Sciatic nerve (tissue), 2 donors: ENCODE measurements around the gene SRGAP3. TPM values are rescaled to one million over a fixed set of nuclear protein-coding genes. Genes with fewer than 3 reads are reported as not detected.
"Not testable (repeated sequence)": the region's sequence is repeated elsewhere in the genome, so short reads cannot be mapped to it uniquely, and the experiment has no call there.

Source experiments
- ATAC-seq: fragments of 200-7000 bp; cut with Tn5 transposase; one replicate; pipeline ENCODE4 v1.9.1; 2020; ENCODE audit warnings: mild to moderate bottlenecking, moderate library complexity
- DNase-seq: peaks from one replicate; pipeline ENCODE4 v3.0.0-alpha.2; 2020; ENCODE audit warnings: low spot score
- intact Hi-C: fragments of 100-400 bp; cut with DNase I; formaldehyde crosslinking; loops from one replicate; pipeline ENCODE4 v1.14.2; 2022
- total RNA-seq: library from RNA; stranded (reverse); fragmentation: NEBNext Ultra II Directional; extraction: Animal tissue kit (Norgen Biotek cat#: 25700); gene quantifications from one replicate; pipeline ENCODE4 v1.2.1, GENCODE V29; 2021
- donor health status: DM: no; HTN: no; CAD: no.
- donor health status: DM: no; HTN: no; CAD: no.

SRGAP3 gene
- total RNA-seq, 1 donor from 2014 or later: 14.4 TPM

DNA sequence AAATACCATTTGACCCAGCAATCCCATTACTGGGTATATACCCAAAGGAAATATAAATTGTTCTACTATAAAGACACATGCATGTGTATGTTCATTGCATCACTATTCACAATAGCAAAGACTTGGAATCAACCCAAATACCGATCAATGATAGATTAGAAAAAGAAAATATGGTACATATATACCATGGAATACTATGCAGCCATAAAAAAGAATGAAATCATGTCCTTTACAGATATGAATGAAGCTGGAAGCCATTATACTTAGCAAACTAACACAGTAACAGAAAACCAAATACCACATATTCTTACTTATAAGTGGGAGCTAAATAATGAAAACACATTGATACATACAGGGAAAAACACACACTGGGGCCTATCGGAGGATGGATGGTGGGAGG is 164.0 kb downstream of the SRGAP3 start:
- DNase-seq, intact Hi-C loops, ATAC-seq: not testable (repeated sequence)

DNA sequence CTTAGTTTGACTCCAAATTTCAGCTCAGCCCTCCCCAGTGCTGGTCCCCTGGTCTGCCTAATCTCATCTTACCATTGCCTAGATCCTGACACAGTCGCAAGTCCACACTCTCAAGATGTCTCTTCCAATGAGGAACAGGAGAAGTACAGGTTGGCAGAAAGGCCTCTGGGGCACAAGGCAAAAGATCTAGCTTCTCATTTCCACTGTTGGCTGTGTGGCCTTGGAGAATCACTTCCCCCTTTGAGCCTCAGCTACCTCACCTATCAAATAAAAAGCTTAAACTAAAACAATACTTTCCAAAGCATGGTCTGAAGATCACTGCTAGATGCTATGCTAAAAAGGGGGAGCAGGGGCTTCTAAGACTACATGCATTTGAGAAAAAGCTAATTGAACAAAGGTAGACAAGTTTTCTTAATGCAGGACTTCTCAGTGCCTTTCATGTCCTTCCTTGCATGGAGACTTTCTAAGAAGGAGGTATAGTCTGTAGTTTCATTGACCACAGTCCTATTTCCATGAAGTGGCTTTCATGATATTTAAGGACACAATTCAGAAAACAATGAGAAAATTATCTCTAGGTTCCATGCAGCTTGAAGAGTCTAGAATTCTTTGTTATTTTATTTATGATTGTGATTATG is 168.1 kb downstream of the SRGAP3 start:
- ATAC-seq: no peak
- intact Hi-C loops: no loop called here
- no peak for DNase-seq

DNA sequence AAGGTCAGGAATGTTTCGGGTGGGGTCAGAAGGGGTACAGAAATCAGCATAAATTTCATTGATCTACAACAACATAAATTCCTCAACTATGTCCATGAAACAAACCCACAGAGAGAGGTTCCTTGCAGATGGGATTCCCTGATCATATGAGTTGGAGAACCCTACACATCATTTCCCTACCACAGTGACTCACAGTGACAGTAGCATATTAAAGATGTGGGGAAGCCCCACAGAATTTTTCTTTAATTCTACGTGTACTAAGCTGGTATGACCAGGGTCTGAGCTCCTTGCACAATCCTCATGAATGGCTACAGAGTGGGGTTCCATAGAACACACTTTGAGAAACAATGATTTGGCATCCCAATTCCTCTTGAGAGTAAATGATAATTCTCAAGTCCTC is 169.3 kb downstream of the SRGAP3 start:
- intact Hi-C loops: no loop called here
- DNase-seq (no peak), ATAC-seq (no peak)

DNA sequence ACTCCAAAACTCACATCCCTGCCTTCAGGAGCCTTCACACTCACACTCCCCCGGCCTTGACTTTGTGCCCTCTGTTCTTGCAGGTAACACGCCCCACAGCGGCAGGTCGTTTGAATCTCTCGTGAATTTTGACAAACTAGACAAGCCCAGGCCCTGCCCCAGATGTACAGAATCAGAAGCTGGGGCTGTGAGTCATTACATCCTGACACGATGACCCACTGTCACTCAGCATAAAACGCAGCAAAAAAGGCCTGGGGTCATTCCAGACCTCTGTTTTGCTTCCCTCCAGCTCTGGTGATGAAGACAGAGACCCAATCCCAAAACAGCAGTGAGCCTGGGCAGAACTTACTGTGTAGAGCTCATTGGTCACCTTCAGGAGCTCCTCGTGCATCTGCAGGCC is 169.8 kb downstream of the SRGAP3 start:
- ATAC-seq: no peak
- intact Hi-C loops: no loop called here
- DNase-seq: no peak

- ATAC-seq (no peak), DNase-seq (no peak)
- intact Hi-C loops: no loop called here
Measured at GRCh38 chr3:9078561-9079240, 170.7 kb downstream of the SRGAP3 start.

GRCh38 chr3:9077029-9077428 is 172.4 kb downstream of the SRGAP3 start:
- intact Hi-C loops: no loop called here
- ATAC-seq (no peak), DNase-seq (no peak)

DNA sequence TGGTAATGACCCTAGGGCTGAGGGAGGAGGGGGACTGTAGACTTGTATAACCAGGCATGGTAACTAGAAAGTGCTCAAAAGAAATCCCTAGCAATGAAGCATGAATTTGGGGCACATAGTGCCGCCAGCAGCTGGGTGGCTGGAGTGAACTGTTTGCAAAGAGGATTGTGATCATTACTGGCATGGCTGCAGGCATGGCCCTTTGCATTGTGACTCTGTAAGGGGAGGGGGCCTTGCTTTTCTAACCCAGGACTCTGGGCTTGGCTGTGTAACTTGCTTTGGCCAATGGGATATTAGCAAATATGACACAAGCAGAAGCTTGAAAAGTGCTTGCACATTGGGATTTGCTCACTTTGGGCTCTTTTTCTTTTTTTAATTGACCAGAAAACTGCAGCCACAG is 173.7 kb downstream of the SRGAP3 start:
- intact Hi-C loops: no loop called here
- DNase-seq (no peak), ATAC-seq (no peak)

GRCh38 chr3:9074079-9074478 is 175.4 kb downstream of the SRGAP3 start:
- ATAC-seq: no peak
- DNase-seq: no peak
- intact Hi-C loops: no loop called here

GRCh38 chr3:9072667-9073009 is 176.8 kb downstream of the SRGAP3 start:
- ATAC-seq: no peak
- intact Hi-C loops: no loop called here
- DNase-seq: no peak

GRCh38 chr3:9071936-9072666 is 177.3 kb downstream of the SRGAP3 start:
- intact Hi-C loops: no loop called here
- ATAC-seq: no peak
- DNase-seq: no peak

DNA sequence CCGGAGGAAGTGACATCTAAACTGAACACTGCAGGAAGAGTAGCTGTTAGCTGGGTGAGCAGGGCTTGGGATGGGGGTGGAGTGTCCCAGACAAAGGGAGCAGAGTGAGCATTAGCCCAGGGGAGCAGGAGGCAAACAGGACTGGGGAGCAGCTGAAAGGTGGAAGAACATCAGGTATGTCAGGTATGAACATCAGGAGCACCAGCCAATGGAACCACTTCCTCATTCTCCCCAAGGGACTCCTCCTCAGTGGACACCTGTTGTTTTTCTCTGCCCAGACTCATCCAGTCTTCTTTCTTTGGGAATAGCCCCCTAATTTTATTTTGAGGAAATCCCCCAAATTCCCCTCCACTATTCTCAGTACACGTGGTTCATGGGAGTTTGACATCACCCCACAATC is 178.5 kb downstream of the SRGAP3 start:
- intact Hi-C loops: no loop called here
- no peak for DNase-seq
- ATAC-seq: no peak

DNA sequence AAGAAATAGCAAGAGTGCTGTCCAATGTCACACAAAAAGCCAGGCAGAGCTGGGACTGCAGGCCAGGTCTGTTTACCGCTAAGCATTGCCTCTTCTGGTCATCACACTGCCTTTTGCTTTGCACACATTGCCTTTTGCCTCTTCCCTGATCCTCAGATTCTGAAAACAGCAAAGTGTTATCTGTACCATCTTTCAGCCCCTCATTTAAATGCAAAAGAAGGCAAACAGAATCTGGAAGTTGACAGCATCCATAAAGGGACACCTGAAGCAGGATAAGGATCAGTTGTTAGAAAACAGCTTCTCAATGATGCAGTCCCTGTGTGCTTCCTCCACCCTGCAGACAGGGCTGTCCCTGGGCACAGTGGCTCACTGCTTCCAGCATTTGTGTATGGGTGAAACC is 179.5 kb downstream of the SRGAP3 start:
- intact Hi-C loops: no loop called here
- no peak for DNase-seq
- ATAC-seq: no peak

DNA sequence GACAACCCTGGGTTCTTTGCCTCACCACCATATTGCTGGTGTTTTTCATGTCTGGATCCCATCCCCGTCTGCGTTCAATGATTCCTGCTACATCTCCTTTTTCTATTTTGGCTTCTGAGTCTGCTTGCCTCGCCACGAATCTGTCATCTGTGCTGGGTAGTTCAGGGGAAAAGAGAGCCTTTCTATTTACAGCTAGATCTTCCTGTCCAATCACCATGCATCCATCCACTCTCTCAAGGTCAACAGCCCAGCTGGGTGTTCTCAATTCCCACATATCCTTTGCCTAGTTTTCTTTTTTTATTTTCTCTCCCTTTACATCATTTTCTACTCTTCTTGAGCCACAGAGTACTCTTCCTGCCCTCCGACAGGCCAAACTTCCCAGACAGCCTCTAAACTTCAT is 181.4 kb downstream of the SRGAP3 start:
- DNase-seq: no peak
- no peak for ATAC-seq
- intact Hi-C loops: no loop called here

DNA sequence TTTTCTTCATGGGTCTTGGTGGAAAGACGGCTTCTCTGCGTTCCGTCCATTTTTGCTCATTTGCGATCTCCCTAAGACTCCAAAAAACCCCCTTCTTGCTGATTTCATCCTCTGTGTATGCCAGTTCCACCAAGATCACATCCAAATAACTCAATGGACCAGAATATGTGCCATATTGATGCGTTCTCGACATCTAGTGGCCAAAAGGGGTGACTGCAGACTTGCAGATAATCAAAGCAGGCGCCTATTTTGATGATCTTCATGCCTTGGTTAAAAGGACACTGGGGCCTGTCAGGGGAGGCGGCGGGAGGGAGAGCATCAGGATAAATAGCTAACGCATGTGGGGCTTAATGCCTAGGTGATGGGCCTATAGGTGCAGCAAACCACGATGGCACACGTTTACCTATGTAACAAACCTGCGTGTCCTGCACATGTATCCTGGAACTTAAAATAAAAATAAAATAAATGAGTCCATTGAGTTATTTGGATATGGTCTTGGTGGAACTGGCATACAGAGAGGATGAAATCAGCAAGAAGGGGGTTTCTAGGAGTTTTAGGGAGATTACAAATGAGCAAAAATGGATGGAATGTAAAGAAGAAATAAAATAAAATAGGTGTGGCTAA is 182.0 kb downstream of the SRGAP3 start:
- DNase-seq (peak; percentile 69), ATAC-seq (peak; percentile 88)
- intact Hi-C loops: no loop called here

DNA sequence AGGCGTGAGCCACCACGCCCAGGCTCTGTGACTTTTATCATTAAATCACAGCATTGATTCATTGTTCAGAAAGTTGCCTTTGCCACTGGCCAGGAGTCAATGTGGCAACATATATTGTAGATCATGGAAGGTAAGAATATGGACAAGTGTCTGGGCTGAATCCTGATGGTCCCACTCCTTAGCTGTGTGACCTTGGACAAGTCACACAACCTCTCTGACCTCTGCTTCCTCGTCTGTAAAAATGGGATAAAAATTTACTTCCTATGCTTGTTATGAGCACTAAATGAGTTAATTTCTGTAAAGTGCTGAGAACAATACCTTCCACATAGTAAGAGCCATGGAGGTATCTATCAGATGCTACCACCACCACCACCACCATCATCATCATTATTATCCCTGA is 182.7 kb downstream of the SRGAP3 start:
- DNase-seq (no peak), ATAC-seq (no peak)
- intact Hi-C loops: no loop called here

DNA sequence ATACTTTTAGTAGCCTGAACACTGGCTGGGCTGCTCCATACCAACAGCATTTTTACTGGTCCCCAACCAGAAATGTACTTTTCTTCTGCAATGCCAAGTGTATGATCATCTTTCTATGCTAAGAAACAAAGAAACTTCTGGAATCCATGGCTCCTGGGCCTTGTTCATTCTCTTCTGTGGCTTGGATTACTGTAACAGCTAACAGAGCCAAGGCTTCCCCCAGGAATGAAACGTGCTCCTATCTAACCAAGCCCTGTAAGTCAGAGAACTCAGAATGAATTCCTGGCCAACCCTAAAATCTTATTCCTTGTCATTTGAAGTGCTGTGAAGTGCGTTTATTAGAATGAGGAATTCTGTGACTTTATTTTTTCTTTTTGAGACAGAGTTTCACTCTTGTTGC is 183.3 kb downstream of the SRGAP3 start:
- DNase-seq (no peak), ATAC-seq (no peak)
- intact Hi-C loops: no loop called here

DNA sequence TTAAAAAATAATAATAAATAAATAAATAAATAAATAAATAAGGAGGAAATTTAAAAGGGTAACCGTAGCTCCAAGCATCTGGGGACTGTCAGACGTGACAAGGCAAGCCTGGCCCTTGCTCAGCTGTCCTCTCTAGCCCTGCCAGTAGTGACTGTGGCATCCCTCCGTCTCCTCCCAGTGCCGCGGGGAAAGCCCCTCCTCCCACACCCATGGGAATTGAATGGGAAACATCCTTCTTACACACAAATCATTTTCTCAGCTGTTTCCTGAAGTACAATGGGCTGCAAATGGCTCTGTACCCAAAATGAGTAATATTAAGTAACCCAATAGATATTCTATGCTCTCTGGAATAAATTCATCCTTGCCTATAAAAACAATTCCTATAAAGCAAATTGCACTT is 184.6 kb downstream of the SRGAP3 start:
- DNase-seq (no peak), ATAC-seq (no peak)
- intact Hi-C loops: no loop called here

DNA sequence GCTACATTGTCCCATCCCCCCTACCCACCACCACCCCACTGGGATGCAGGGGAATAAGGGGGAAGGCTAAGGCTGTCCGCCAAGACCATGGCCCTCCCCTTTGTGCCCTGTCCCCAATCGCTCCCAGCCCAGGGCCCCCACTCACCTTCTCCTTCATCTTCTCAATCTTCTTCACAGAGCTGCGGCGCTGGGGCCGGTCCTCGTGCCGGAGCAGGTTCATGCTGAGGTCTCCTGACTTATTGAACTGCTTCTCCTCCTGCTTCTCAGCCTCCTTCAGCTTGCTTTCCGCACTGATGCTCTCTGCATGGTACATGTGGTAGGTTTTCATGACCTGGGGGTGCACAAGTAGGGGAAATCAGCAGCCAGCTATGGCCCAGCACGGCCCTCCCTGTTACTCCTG is 185.2 kb downstream of the SRGAP3 start:
- intact Hi-C loops: no loop called here
- DNase-seq (no peak), ATAC-seq (no peak)

DNA sequence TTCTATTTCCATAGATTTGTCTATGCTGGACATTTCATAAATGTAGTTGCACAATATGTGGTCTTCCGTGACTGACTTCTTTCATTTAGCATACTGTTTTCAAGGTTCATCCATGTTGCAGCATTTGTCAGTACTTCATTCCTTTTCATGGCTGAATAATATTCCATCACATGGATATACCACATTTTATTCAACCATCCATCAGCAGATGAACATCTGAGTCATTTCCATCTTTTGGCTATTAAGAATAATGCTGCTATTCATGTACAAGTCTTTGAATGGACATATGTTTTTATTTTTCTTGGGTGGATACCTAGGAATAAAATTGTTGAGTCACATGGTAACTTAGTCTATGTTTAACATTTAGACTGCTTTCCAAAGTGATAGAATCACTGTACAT is 186.9 kb downstream of the SRGAP3 start:
- intact Hi-C loops: no loop called here
- DNase-seq (no peak), ATAC-seq (no peak)

DNA sequence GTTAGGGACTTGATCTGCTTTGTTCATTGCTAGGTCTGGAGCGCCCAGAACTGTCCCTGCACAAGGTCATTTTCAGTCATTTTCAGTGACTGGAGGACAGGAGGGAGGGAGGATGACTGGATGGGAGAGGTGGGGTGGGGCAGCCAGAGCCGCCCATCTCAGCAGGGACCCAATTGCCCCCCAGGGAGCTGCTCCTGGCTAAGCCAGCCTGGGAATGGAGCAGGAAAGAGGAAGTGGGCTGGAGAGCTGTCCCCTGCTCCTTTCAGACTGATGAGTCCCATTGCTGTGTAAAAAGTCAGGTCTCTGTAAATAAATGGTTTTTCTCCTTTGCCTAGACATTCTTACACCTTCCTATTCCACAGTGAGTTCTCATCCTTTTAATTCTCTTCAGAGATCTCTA is 187.8 kb downstream of the SRGAP3 start:
- intact Hi-C loops: no loop called here
- ATAC-seq (no peak), DNase-seq (no peak)
